ENCODE measurements around the gene MICAL2.

Gene MICAL2

DNA sequence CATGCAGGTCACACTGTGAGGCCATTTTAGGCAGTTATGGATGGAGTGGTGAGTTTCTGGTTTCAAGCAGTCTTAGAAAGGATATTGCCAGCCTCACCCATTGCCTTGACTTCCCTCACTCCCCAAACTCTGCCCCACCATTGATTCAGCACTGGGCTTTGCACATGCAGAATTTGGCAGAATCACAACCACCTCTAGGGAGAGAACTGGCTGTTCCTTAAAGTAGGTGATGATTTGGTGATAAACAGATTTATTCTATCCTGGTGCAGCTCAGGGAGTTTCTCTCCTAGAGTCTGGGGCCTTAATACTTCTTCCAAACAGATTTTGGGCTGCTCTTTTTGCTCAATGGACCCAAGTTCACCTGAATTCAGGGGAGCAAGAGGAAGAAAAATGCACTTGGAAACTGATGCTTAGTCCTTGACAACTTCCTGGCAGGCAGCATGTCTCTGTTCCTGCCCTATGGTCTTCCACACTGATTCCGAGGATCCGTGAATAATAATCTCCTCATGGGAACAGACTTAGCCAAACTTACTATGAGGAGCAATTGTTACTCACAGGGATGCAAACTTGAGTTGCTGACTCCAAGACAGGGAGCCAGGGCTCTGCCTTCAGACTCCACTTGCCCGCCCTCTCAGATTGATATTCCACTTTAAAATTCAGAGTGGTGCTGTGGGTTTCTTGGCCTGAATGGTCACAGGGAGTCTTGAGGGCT, 137.3 kb downstream of the MICAL2 start:
- no peak overlapping the region for H3K27ac ChIP-seq (ENCODE audit: low read length)

DNA sequence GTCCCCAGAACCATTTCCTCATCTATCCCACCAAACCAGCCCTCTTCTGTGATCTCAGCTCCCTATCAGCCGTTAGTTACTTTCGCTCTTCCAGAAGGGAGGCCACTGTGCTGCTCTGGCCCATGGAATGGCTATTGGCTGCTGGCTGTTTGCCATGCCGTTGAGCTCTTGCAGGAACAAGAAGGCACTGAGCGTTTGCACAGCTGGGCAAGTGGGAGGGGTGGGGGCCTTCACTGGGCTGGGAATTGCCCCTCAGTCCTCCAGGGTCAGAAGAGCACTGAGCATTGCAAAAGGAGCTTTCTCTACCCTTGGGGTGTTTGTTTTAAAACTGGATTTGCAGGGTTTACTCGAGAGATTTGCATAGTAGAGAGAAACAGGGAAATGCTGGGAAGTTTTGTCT, 137.9 kb downstream of the MICAL2 start:
- Histone ChIP-seq H3K9ac (ENCODE audit: low read length) (no peak overlapping the region), H3K36me3 (replicated peaks; ENCODE audit: low read depth, low read length) (no peaks in the 10 kb centered on the region), H3K27ac (ENCODE audit: low read length) (no peak overlapping the region), H4K20me1 (ENCODE audit: insufficient read depth, low read length) (no peaks in the 10 kb centered on the region), H3K79me2 (ENCODE audit: low read length) (no peaks in the 10 kb centered on the region), H3K4me3 (ENCODE audit: low read length) (no peak overlapping the region), H3K9me3 (ENCODE audit: insufficient read depth, low read length) (no peaks in the 10 kb centered on the region), H3K27me3 (ENCODE audit: low read depth, low read length) (no peaks in the 10 kb centered on the region; the same call in 1 of the 2 replicates), H3K4me1 (ENCODE audit: low read length) (peaks cover 1% of the 10 kb centered on the region; the same call in 1 of the 2 replicates), H3K4me2 (ENCODE audit: low read length) (no peak overlapping the region), H2AFZ (ENCODE audit: low read depth, low read length) (no peak overlapping the region)
- TF ChIP-seq, protein P1, sequence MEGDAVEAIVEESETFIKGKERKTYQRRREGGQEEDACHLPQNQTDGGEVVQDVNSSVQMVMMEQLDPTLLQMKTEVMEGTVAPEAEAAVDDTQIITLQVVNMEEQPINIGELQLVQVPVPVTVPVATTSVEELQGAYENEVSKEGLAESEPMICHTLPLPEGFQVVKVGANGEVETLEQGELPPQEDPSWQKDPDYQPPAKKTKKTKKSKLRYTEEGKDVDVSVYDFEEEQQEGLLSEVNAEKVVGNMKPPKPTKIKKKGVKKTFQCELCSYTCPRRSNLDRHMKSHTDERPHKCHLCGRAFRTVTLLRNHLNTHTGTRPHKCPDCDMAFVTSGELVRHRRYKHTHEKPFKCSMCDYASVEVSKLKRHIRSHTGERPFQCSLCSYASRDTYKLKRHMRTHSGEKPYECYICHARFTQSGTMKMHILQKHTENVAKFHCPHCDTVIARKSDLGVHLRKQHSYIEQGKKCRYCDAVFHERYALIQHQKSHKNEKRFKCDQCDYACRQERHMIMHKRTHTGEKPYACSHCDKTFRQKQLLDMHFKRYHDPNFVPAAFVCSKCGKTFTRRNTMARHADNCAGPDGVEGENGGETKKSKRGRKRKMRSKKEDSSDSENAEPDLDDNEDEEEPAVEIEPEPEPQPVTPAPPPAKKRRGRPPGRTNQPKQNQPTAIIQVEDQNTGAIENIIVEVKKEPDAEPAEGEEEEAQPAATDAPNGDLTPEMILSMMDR (IDR thresholded peaks at IDR 0.05; ENCODE audit: low read depth, low read length) = no peak
- TF ChIP-seq EZH2phosphoT487 (IDR thresholded peaks at IDR 0.05; ENCODE audit: low read depth) = no peak

More for the DNA sequence above, 137.3 kb downstream of the MICAL2 start:
- Histone ChIP-seq H3K9ac (ENCODE audit: low read length) (no peak overlapping the region), H3K27me3 (ENCODE audit: low read depth, low read length) (no peaks in the 10 kb centered on the region; the same call in 1 of the 2 replicates), H3K36me3 (replicated peaks; ENCODE audit: low read depth, low read length) (no peaks in the 10 kb centered on the region), H3K9me3 (ENCODE audit: insufficient read depth, low read length) (no peaks in the 10 kb centered on the region), H4K20me1 (ENCODE audit: insufficient read depth, low read length) (no peaks in the 10 kb centered on the region), H3K79me2 (ENCODE audit: low read length) (no peaks in the 10 kb centered on the region), H3K4me3 (ENCODE audit: low read length) (no peak overlapping the region), H3K4me1 (ENCODE audit: low read length) (peaks cover 8% of the 10 kb centered on the region), H3K4me2 (ENCODE audit: low read length) (no peak overlapping the region), H2AFZ (ENCODE audit: low read depth, low read length) (no peak overlapping the region)
- no peak for TF ChIP-seq EZH2phosphoT487 (IDR thresholded peaks at IDR 0.05; ENCODE audit: low read depth)
- TF ChIP-seq, protein P1 (IDR thresholded peaks at IDR 0.05; ENCODE audit: low read depth, low read length) = no peak

DNA sequence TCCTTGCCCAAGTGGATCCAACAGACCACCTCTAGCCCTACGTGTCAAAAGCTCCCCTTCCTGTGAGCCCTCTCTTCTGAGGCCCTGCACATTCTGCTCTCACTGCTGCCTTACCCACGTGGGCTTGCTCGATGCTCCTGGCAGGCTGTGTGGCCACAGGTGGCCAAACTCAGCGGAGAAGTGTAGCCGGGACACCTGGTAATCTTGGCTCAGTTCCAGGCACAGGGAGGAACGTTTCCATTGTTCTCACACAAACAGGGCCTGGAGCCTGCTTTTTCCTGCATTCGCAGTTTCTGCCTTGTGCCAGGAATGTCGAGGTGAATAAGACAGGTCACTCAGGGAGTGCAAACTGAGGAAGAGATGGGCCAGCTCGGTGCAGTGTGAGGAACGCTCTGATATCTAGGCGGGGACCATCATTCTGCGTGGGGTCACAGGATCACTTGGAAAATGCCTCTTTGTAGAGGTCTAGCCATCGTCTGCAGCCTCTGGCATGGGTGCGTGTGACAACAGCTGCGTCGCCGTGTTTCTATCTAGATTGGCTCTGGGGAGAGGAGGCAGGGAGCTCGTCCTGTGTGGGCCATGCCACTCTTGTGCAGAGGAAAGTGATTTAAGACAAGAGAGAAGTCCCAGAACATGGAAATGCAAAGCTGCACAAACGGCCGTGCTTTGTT, 139.3 kb downstream of the MICAL2 start:
- Histone ChIP-seq H4K20me1 (ENCODE audit: insufficient read depth, low read length) (no peaks in the 10 kb centered on the region), H3K9me3 (ENCODE audit: insufficient read depth, low read length) (no peaks in the 10 kb centered on the region), H3K27me3 (ENCODE audit: low read depth, low read length) (no peaks in the 10 kb centered on the region; the same call in 1 of the 2 replicates), H3K79me2 (ENCODE audit: low read length) (no peaks in the 10 kb centered on the region), H3K27ac (ENCODE audit: low read length) (no peak overlapping the region), H3K4me1 (ENCODE audit: low read length) (0 out of 2 replicates have a peak, but pooled peaks cover 4% of the 10 kb centered on the region), H3K9ac (ENCODE audit: low read length) (no peak overlapping the region), H3K36me3 (replicated peaks; ENCODE audit: low read depth, low read length) (no peaks in the 10 kb centered on the region), H3K4me2 (ENCODE audit: low read length) (no peak overlapping the region), H3K4me3 (ENCODE audit: low read length) (no peak overlapping the region), H2AFZ (ENCODE audit: low read depth, low read length) (no peak overlapping the region)
- TF ChIP-seq EZH2phosphoT487 (IDR thresholded peaks at IDR 0.05; ENCODE audit: low read depth) = no peak
- TF ChIP-seq, protein P1 (IDR thresholded peaks at IDR 0.05; ENCODE audit: low read depth, low read length) = no peak
